ENCODE measurements around the gene TCF4.

DNA sequence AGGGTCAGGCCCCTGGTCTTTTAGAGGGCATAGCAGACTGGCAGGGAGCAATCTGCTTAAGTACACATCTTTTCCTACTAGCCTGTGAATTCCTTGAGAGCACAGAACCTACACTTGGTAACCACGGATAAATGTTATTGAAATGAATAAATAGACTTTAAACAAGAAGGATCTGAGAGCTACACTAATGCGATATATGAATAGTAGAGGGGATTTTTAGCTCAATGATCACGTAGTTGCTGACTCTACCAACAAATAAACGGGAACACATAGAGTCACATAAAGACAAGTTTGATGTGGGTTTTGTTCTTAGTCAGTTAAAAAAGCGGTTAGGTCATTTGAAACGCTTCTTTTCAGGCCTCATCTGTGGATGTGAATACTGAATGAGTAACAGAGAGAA, 338.4 kb downstream of the TCF4 start:
- no peak for TF ChIP-seq ZNF562 (CRISPR knock-in tag; IDR thresholded peaks at IDR 0.05; ENCODE audit: borderline replicate concordance)
- TF ChIP-seq TSC22D2 (CRISPR knock-in tag; IDR thresholded peaks at IDR 0.05; ENCODE audit: borderline replicate concordance) = no peak
- TF ChIP-seq, protein P1, sequence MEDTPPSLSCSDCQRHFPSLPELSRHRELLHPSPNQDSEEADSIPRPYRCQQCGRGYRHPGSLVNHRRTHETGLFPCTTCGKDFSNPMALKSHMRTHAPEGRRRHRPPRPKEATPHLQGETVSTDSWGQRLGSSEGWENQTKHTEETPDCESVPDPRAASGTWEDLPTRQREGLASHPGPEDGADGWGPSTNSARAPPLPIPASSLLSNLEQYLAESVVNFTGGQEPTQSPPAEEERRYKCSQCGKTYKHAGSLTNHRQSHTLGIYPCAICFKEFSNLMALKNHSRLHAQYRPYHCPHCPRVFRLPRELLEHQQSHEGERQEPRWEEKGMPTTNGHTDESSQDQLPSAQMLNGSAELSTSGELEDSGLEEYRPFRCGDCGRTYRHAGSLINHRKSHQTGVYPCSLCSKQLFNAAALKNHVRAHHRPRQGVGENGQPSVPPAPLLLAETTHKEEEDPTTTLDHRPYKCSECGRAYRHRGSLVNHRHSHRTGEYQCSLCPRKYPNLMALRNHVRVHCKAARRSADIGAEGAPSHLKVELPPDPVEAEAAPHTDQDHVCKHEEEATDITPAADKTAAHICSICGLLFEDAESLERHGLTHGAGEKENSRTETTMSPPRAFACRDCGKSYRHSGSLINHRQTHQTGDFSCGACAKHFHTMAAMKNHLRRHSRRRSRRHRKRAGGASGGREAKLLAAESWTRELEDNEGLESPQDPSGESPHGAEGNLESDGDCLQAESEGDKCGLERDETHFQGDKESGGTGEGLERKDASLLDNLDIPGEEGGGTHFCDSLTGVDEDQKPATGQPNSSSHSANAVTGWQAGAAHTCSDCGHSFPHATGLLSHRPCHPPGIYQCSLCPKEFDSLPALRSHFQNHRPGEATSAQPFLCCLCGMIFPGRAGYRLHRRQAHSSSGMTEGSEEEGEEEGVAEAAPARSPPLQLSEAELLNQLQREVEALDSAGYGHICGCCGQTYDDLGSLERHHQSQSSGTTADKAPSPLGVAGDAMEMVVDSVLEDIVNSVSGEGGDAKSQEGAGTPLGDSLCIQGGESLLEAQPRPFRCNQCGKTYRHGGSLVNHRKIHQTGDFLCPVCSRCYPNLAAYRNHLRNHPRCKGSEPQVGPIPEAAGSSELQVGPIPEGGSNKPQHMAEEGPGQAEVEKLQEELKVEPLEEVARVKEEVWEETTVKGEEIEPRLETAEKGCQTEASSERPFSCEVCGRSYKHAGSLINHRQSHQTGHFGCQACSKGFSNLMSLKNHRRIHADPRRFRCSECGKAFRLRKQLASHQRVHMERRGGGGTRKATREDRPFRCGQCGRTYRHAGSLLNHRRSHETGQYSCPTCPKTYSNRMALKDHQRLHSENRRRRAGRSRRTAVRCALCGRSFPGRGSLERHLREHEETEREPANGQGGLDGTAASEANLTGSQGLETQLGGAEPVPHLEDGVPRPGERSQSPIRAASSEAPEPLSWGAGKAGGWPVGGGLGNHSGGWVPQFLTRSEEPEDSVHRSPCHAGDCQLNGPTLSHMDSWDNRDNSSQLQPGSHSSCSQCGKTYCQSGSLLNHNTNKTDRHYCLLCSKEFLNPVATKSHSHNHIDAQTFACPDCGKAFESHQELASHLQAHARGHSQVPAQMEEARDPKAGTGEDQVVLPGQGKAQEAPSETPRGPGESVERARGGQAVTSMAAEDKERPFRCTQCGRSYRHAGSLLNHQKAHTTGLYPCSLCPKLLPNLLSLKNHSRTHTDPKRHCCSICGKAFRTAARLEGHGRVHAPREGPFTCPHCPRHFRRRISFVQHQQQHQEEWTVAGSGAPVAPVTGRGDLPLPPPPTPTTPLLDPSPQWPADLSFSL (CRISPR knock-in tag; IDR thresholded peaks at IDR 0.05) = no peak
- TF ChIP-seq, protein P2, sequence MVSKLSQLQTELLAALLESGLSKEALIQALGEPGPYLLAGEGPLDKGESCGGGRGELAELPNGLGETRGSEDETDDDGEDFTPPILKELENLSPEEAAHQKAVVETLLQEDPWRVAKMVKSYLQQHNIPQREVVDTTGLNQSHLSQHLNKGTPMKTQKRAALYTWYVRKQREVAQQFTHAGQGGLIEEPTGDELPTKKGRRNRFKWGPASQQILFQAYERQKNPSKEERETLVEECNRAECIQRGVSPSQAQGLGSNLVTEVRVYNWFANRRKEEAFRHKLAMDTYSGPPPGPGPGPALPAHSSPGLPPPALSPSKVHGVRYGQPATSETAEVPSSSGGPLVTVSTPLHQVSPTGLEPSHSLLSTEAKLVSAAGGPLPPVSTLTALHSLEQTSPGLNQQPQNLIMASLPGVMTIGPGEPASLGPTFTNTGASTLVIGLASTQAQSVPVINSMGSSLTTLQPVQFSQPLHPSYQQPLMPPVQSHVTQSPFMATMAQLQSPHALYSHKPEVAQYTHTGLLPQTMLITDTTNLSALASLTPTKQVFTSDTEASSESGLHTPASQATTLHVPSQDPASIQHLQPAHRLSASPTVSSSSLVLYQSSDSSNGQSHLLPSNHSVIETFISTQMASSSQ (IDR thresholded peaks at IDR 0.05; ENCODE audit: low read depth) = no peak
- TF ChIP-seq, protein P2 (CRISPR knock-in tag; IDR thresholded peaks at IDR 0.05; ENCODE audit: borderline replicate concordance) = no peak
- no peak for TF ChIP-seq RELA (CRISPR knock-in tag; IDR thresholded peaks at IDR 0.05)
- no peak for TF ChIP-seq CHD2 (IDR thresholded peaks at IDR 0.05; ENCODE audit: low read depth, low read length)
- TF ChIP-seq ZNF33A (CRISPR knock-in tag; IDR thresholded peaks at IDR 0.05; ENCODE audit: borderline replicate concordance) = no peak
- no peak for TF ChIP-seq TARDBP (CRISPR knock-in tag; IDR thresholded peaks at IDR 0.05)
- no peak for TF ChIP-seq KLF9 (CRISPR knock-in tag; IDR thresholded peaks at IDR 0.05; ENCODE audit: low read depth)
- TF ChIP-seq ZNF496 (CRISPR knock-in tag; IDR thresholded peaks at IDR 0.05; ENCODE audit: insufficient replicate concordance) = no peak
- no peak for TF ChIP-seq JUN (CRISPR knock-in tag; IDR thresholded peaks at IDR 0.05)

Data from HepG2 (cell line).